Cardiac muscle cell (in vitro differentiated cells and primary cell): ENCODE measurements around the gene SLC31A2. TPM values are rescaled to one million over a fixed set of nuclear protein-coding genes. Genes with fewer than 3 reads are reported as not detected.
"Not testable (repeated sequence)": the region's sequence is repeated elsewhere in the genome, so short reads cannot be mapped to it uniquely, and the experiment has no call there.

Experiments
- DNase-seq, 2 donors: peaks; one replicate each; pipeline versions ENCODE4 v3.0.0 to v3.0.0-alpha.2; 2010 to 2017; ENCODE audit warnings: low read depth in 1 of 2, low spot score in 1 of 2
- H3K27ac ChIP-seq: fragments of 200-600 bp; sonication (generic); 2 replicates; pipeline ENCODE4 v1.5.1; 2016
- H3K27me3 ChIP-seq: fragments of 200-600 bp; sonication (generic); 2 replicates; pipeline ENCODE4 v1.6.0; 2016; ENCODE audit warnings: control low read depth
- H3K36me3 ChIP-seq: fragments of 200-600 bp; sonication (generic); 2 replicates; pipeline ENCODE4 v1.5.1; 2016; ENCODE audit warnings: control low read depth
- H3K4me1 ChIP-seq: fragments of 200-600 bp; sonication (generic); 2 replicates; pipeline ENCODE4 v1.8.1; 2017; ENCODE audit warnings: low read depth, mild to moderate bottlenecking, mixed run types
- H3K4me3 ChIP-seq: fragments of 200-600 bp; sonication (generic); 2 replicates; pipeline ENCODE4 v1.5.1; 2016; ENCODE audit warnings: mild to moderate bottlenecking
- H3K9me3 ChIP-seq: fragments of 200-600 bp; sonication (generic); 2 replicates; pipeline ENCODE4 v1.5.1; 2017; ENCODE audit warnings: low read depth, mild to moderate bottlenecking, control low read depth
- polyA plus RNA-seq: library from polyadenylated mRNA; unstranded; fragments of >200 nt; fragmentation: Nextera tagmentation; extraction: Ambion mirVana; gene quantifications from 2 replicates; pipeline ENCODE4 v1.2.1, GENCODE V29; 2016
- total RNA-seq: library from RNA; depleted of rRNA; stranded (reverse); fragments of >200 nt; gene quantifications from 2 replicates; pipeline ENCODE4 v1.2.3, GENCODE V29; 2016
- TF ChIP-seq, protein P1 (sequence below): IDR thresholded peaks from 2 replicates; pipeline ENCODE4 v1.5.1; 2012; ENCODE audit warnings: low read depth, mild to moderate bottlenecking, low read length

SLC31A2 gene
- total and polyA plus RNA-seq, 2 experiments from 2014 or later: 2.7 to 4.1 TPM

DNA sequence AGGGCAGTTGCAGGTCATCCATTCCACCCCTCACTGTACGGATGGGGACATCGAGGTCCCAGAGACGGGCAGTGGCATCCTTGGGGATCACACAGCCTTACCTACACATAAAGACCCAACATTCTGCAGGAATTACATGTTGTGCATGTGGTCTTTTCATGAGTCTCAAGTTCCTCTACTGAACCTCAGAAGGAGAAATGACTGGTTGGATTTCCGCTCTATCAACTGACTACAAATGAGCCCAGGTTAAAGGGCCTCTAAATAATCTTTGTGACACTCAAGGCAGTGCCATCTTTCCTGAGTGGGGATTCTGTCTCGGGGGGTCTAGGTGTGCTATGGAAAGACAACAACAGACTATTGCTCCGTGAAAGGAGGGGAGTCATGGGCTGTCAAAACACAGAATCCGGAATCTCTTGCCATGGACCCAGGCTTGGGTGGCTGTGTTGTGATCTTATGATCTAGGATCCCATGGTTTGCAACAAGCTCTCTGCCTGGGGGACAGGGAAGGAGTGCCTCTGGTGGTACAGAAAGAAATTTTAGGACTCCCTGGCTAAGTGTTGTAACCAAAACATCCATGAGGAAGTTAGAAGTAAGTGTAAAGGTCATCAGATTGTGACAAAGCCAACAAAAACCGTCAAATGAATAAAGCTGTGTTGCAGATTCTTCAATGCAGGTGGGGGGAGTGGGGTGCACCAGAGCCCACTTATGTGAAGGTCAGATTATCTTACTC is 1.9 kb upstream of the SLC31A2 start:
- H3K4me1 ChIP-seq: no peaks in the 10 kb centered on the region
- no peaks in the 10 kb centered on the region for H3K36me3 ChIP-seq
- DNase-seq: no peak
- no peak overlapping the region for H3K4me3 ChIP-seq
- no peak overlapping the region for H3K27ac ChIP-seq
- TF ChIP-seq, protein P1, sequence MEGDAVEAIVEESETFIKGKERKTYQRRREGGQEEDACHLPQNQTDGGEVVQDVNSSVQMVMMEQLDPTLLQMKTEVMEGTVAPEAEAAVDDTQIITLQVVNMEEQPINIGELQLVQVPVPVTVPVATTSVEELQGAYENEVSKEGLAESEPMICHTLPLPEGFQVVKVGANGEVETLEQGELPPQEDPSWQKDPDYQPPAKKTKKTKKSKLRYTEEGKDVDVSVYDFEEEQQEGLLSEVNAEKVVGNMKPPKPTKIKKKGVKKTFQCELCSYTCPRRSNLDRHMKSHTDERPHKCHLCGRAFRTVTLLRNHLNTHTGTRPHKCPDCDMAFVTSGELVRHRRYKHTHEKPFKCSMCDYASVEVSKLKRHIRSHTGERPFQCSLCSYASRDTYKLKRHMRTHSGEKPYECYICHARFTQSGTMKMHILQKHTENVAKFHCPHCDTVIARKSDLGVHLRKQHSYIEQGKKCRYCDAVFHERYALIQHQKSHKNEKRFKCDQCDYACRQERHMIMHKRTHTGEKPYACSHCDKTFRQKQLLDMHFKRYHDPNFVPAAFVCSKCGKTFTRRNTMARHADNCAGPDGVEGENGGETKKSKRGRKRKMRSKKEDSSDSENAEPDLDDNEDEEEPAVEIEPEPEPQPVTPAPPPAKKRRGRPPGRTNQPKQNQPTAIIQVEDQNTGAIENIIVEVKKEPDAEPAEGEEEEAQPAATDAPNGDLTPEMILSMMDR: no peak
- no peaks in the 10 kb centered on the region for H3K9me3 ChIP-seq
- peaks cover 8% of the 10 kb centered on the region for H3K27me3 ChIP-seq

DNA sequence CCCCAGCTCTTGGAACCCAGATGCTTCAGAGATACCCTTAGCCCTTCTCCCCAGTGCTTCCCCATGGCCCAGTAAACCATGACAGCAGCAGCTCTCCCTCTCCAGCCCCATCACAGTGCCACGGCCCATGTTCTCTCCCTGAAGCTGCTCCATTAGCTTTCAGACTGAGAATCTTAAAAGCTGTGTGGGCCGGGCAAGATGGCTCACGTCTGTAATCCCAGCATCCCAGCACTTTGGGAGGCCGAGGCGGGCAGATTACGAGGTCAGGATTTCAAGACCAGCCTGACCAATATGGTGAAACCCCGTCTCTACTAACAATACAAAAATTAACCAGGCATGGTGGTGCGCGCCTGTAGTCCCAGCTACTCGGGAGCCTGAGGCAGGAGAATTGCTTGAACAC is 1.2 kb upstream of the SLC31A2 start:
- not testable (repeated sequence) for H3K4me1 ChIP-seq, DNase-seq, H3K27ac ChIP-seq, H3K4me3 ChIP-seq, H3K9me3 ChIP-seq, H3K27me3 ChIP-seq, H3K36me3 ChIP-seq

DNA sequence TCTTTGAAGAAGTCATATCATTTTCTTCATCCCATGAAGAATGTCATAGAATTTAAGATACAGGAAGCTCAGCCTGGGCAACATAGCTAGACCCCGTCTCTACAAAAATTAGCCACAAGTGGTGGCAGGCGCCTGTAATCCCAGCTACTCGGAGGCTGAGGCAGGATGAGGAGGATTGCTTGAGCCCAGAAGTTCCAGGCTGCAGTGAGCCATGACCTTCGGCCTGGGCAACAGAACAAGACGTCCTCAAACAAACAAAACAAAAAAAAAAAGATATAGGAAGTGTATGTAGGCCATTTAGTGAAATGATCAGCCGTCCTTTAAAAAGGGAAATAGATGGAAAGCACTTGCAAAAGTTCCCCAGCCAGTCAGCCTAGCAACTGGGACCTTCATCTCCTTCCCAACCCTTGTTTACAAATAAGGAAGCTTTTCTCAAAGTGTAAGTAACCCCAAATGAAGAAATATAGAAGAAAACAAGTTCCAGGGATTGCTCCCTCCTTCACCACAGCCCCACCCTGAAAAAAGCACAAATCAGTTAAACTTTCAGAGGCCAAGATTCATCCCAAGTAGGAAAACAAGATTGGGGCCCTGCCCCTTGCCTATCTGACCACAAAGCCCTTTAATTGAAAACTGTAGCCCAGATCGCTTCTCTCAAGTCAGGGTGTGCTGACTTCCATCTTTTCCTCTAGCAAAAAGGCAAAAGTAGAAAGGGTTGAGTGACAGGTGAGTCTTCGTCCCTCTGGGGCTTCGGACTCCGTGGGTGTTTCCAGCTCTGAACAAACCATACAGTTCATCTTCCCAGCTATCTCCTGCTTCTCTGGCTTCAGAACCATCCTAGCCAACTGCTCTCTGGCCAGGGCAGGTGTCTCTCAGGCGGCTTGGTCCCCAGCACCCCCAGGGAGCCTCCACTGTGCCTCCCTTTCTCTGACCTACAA is 1.2 kb downstream of the SLC31A2 start:
- TF ChIP-seq, protein P1: no peak
- peak overlapping the region; percentile 90 for H3K4me3 ChIP-seq
- H3K27me3 ChIP-seq: peaks cover 8% of the 10 kb centered on the region
- DNase-seq: no peak
- no peaks in the 10 kb centered on the region for H3K4me1 ChIP-seq
- H3K36me3 ChIP-seq: no peaks in the 10 kb centered on the region
- no peak overlapping the region for H3K27ac ChIP-seq
- no peaks in the 10 kb centered on the region for H3K9me3 ChIP-seq

DNA sequence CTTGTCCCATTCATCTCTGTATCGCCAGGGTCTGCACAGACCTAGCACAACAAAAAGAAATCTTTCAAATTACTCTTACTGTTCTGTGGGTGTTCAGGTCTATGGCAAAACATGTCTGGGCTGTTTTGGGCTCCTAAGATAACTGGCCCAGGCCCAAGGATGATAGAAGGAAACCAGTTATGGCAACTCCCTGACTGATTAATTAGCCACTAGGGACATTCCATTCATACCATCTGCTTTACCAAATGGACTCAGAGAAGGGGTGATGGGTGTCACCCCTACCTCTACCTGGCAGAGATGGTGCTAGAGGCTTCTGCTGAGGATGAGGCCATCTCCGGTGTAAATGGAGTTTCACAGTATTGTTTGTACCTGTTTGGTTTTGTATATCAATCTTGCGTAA is 1.9 kb downstream of the SLC31A2 start:
- Histone ChIP-seq H3K9me3 (no peaks in the 10 kb centered on the region), H3K27me3 (peaks cover 8% of the 10 kb centered on the region), H3K36me3 (no peaks in the 10 kb centered on the region), H3K4me1 (no peaks in the 10 kb centered on the region), H3K27ac (no peak overlapping the region), H3K4me3 (no peak overlapping the region)
- DNase-seq: no peak
- TF ChIP-seq, protein P1: no peak

DNA sequence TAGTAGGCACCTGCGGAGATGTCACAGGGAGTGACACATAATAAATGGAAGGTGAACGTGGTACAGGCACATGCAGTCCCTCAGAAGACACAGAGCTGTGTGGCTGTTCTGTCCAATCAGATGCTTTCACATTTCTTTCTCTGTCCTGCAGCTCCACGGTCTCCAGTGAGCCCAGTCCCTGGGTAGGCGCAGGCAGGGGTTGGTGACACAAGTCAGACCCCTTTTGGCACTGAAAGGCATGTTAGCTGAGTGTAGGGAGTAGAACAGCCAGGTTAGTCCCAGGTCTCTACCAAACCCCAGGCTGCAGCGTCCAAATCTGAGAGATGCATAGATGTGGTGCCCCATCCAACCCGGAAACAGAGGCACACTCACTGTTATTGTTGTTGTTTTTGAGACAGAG is 2.8 kb downstream of the SLC31A2 start:
- DNase-seq: no peak
- H3K9me3 ChIP-seq: no peaks in the 10 kb centered on the region
- no peak overlapping the region for H3K4me3 ChIP-seq
- no peaks in the 10 kb centered on the region for H3K4me1 ChIP-seq
- no peaks in the 10 kb centered on the region for H3K36me3 ChIP-seq
- TF ChIP-seq, protein P1: no peak
- peaks cover 8% of the 10 kb centered on the region for H3K27me3 ChIP-seq
- no peak overlapping the region for H3K27ac ChIP-seq

DNA sequence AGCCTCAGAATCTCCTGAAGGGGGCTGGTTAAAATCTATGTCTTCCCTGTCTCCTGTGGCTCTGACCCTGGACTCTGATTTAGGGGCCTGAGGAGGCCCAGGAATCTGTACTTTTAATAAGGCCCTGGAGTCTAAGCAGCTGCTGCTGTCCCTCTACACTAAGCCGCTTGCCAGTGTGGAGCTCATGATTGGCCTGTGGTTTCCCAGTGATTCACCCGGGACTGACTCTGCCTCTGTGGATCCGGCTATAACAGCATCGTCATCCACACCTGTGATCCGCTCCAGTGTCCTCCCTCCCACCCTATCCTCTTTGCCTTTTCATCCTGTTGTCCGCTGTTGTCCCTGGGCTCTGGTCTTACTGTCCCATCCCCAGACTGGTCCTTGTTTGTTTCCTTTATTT is 3.7 kb downstream of the SLC31A2 start:
- H3K36me3 ChIP-seq: no peaks in the 10 kb centered on the region
- H3K4me3 ChIP-seq: no peak overlapping the region
- no peak overlapping the region for H3K27ac ChIP-seq
- TF ChIP-seq, protein P1: no peak
- peaks cover 8% of the 10 kb centered on the region for H3K27me3 ChIP-seq
- no peaks in the 10 kb centered on the region for H3K4me1 ChIP-seq
- no peaks in the 10 kb centered on the region for H3K9me3 ChIP-seq
- DNase-seq: peak in 1 of 2 donors; percentile 50
